ENCODE results near the gene CPNE9.

Gene CPNE9

GRCh38 chr3:9687514-9687913 lies 16.1 kb upstream of the CPNE9 start:
- no peak for DNase-seq (ENCODE audit: low read depth)

- no peak for DNase-seq (ENCODE audit: low read depth)
Observed at GRCh38 chr3:9688961-9689360, 14.7 kb upstream of the CPNE9 start.

GRCh38 chr3:9689757-9690156 lies 13.9 kb upstream of the CPNE9 start:
- DNase-seq (ENCODE audit: low read depth): no peak

GRCh38 chr3:9690451-9691450 lies 12.9 kb upstream of the CPNE9 start:
- no peak for DNase-seq (ENCODE audit: low read depth)

- DNase-seq (ENCODE audit: low read depth): no peak
Observed at GRCh38 chr3:9691636-9692035, 12.0 kb upstream of the CPNE9 start.

GRCh38 chr3:9692416-9692815 lies 11.2 kb upstream of the CPNE9 start:
- DNase-seq (ENCODE audit: low read depth): no peak

GRCh38 chr3:9695345-9695744 lies 8.3 kb upstream of the CPNE9 start:
- no peak for DNase-seq (ENCODE audit: low read depth)

GRCh38 chr3:9695746-9696145 lies 7.9 kb upstream of the CPNE9 start:
- no peak for DNase-seq (ENCODE audit: low read depth)

- no peak for DNase-seq (ENCODE audit: low read depth)
Observed at GRCh38 chr3:9696480-9697220, 7.0 kb upstream of the CPNE9 start.

- DNase-seq (ENCODE audit: low read depth): no peak
Observed at GRCh38 chr3:9697892-9698291, 5.7 kb upstream of the CPNE9 start.

- DNase-seq (ENCODE audit: low read depth): no peak
Observed at GRCh38 chr3:9698293-9698692, 5.3 kb upstream of the CPNE9 start.

- no peak for DNase-seq (ENCODE audit: low read depth)
Observed at GRCh38 chr3:9700536-9700935, 3.1 kb upstream of the CPNE9 start.

GRCh38 chr3:9701006-9701405 lies 2.6 kb upstream of the CPNE9 start:
- DNase-seq (ENCODE audit: low read depth): no peak

- no peak for DNase-seq (ENCODE audit: low read depth)
Observed at GRCh38 chr3:9701711-9702110, 1.9 kb upstream of the CPNE9 start.

- DNase-seq (ENCODE audit: low read depth): no peak
Observed at GRCh38 chr3:9703240-9703639, 393 bp upstream of the CPNE9 start.

- DNase-seq (ENCODE audit: low read depth): no peak
Observed at GRCh38 chr3:9704347-9705322, 1.0 kb downstream of the CPNE9 start.

GRCh38 chr3:9710174-9710739 lies 6.6 kb downstream of the CPNE9 start:
- DNase-seq (ENCODE audit: low read depth): no peak

GRCh38 chr3:9712415-9712814 lies 8.8 kb downstream of the CPNE9 start:
- DNase-seq (ENCODE audit: low read depth): no peak

GRCh38 chr3:9713142-9713541 lies 9.5 kb downstream of the CPNE9 start:
- no peak for DNase-seq (ENCODE audit: low read depth)

- no peak for DNase-seq (ENCODE audit: low read depth)
Observed at GRCh38 chr3:9715136-9715535, 11.5 kb downstream of the CPNE9 start.

GRCh38 chr3:9715764-9716437 lies 12.3 kb downstream of the CPNE9 start:
- DNase-seq (ENCODE audit: low read depth): peak; percentile 49
